IMR-90 (cell line): ENCODE results near the gene CTBP2. TPM values are rescaled to one million over a fixed set of nuclear protein-coding genes. Genes with fewer than 3 reads are reported as not detected.

ENCODE experiments used
- ATAC-seq: fragments of 200-7000 bp; cut with Tn5 transposase; 2 replicates; pipeline ENCODE4 v1.9.1; 2020; ENCODE audit warnings: low read depth, mild to moderate bottlenecking, moderate library complexity
- BruUV-seq: library from RNA; stranded (reverse); fragments of 400-500 nt; replicated peaks from 2 replicates; lab custom pipeline; 2021; lab: Mats Ljungman, UMichigan
- CTCF ChIA-PET: fragments of 300-600 bp; formaldehyde crosslinking; extraction: SDS; loops from one replicate; lab custom pipeline; 2021; ENCODE audit warnings: antibody characterized with exemption; lab: Yijun Ruan, JAX
- POLR2A ChIA-PET: fragments of 300-600 bp; sonication (Branson Sonifier 250); formaldehyde crosslinking; loops from one replicate; lab custom pipeline; 2022; ENCODE audit warnings: antibody characterized with exemption; ENCODE audit not compliant: unreplicated experiment; lab: Charles Lee
- DNase-seq: peaks from one replicate; pipeline ENCODE4 v3.0.0; 2013
- H2AFZ ChIP-seq: replicated peaks from 2 replicates; pipeline ENCODE3; 2013; ENCODE audit warnings: low read length, mild to moderate bottlenecking; ENCODE audit not compliant: poor library complexity
- H2AK5ac ChIP-seq: 2 replicates; pipeline ENCODE4 v1.6.1; 2013; ENCODE audit warnings: low read depth, low read length, inconsistent platforms
- H2AK9ac ChIP-seq: replicated peaks from 2 replicates; pipeline ENCODE3; 2013; ENCODE audit warnings: mild to moderate bottlenecking, low read depth, low read length, moderate library complexity; ENCODE audit not compliant: poor library complexity
- H2BK120ac ChIP-seq: 2 replicates; pipeline ENCODE4 v1.6.1; 2013; ENCODE audit warnings: low read depth, low read length, inconsistent platforms
- H2BK15ac ChIP-seq: 3 replicates; pipeline ENCODE4 v1.6.1; 2013; ENCODE audit warnings: low read depth, low read length, inconsistent platforms
- H2BK20ac ChIP-seq: 2 replicates; pipeline ENCODE4 v1.6.1; 2013; ENCODE audit warnings: low read depth, mild to moderate bottlenecking, inconsistent platforms, low read length, moderate library complexity
- H2BK5ac ChIP-seq: 2 replicates; pipeline ENCODE4 v1.6.1; 2013; ENCODE audit warnings: mild to moderate bottlenecking, low read depth, low read length, inconsistent platforms; ENCODE audit not compliant: poor library complexity, severe bottlenecking
- H3K14ac ChIP-seq: replicated peaks from 2 replicates; pipeline ENCODE4 v1.6.1; 2013; ENCODE audit warnings: low read depth, low read length, inconsistent platforms
- H3K18ac ChIP-seq: 2 replicates; pipeline ENCODE4 v1.6.1; 2013; ENCODE audit warnings: low read depth, low read length, control low read depth
- H3K23ac ChIP-seq: 2 replicates; pipeline ENCODE4 v1.6.1; 2013; ENCODE audit warnings: low read depth, low read length, inconsistent platforms
- H3K27ac ChIP-seq: 2 replicates; pipeline ENCODE4 v1.5.1; 2013; ENCODE audit warnings: mild to moderate bottlenecking, control low read depth, low read length; ENCODE audit not compliant: insufficient read depth
- H3K27me3 ChIP-seq: 2 replicates; pipeline ENCODE4 v1.6.1; 2013; ENCODE audit warnings: low read length; ENCODE audit not compliant: control insufficient read depth, insufficient read depth
- H3K36me3 ChIP-seq: 2 replicates; pipeline ENCODE4 v1.6.1; 2013; ENCODE audit warnings: low read length, mixed read lengths; ENCODE audit not compliant: control insufficient read depth, insufficient read depth
- H3K4ac ChIP-seq: 2 replicates; pipeline ENCODE4 v1.6.1; 2013; ENCODE audit warnings: low read depth, low read length, inconsistent platforms
- H3K4me1 ChIP-seq: 2 replicates; pipeline ENCODE4 v1.6.1; 2013; ENCODE audit warnings: low read length, mixed read lengths; ENCODE audit not compliant: control insufficient read depth, insufficient read depth
- H3K4me2 ChIP-seq: 2 replicates; pipeline ENCODE4 v1.6.1; 2013; ENCODE audit warnings: low read depth, mild to moderate bottlenecking, control low read depth, low read length, moderate library complexity
- H3K4me3 ChIP-seq: 2 replicates; pipeline ENCODE4 v1.5.1; 2013; ENCODE audit warnings: low read depth, mild to moderate bottlenecking, control low read depth, low read length, moderate library complexity; ENCODE audit not compliant: insufficient read depth
- H3K56ac ChIP-seq: 2 replicates; pipeline ENCODE4 v1.6.1; 2013; ENCODE audit warnings: low read length, inconsistent platforms; ENCODE audit not compliant: insufficient read depth; ENCODE audit errors: extremely low read depth
- H3K79me1 ChIP-seq, 2 experiments: 2 replicates each; pipeline ENCODE4 v1.6.1; 2013; ENCODE audit warnings: low read length in 2 of 2, inconsistent platforms in 1 of 2, low read depth in 1 of 2
- H3K9ac ChIP-seq: 2 replicates; pipeline ENCODE4 v1.6.1; 2013; ENCODE audit warnings: low read depth, low read length, control low read depth
- H3K9me1 ChIP-seq: 2 replicates; pipeline ENCODE4 v1.6.1; 2013; ENCODE audit warnings: low read length, inconsistent platforms; ENCODE audit not compliant: insufficient read depth
- H3K9me3 ChIP-seq: 2 replicates; pipeline ENCODE4 v1.6.1; 2013; ENCODE audit warnings: low read length; ENCODE audit not compliant: control insufficient read depth, insufficient read depth
- H4K20me1 ChIP-seq: 2 replicates; pipeline ENCODE4 v1.6.1; 2013; ENCODE audit warnings: low read length, inconsistent platforms; ENCODE audit not compliant: insufficient read depth
- H4K5ac ChIP-seq: 2 replicates; pipeline ENCODE4 v1.6.1; 2013; ENCODE audit warnings: mild to moderate bottlenecking, low read depth, low read length, control low read depth
- H4K8ac ChIP-seq, 2 experiments: 2 replicates each; pipeline ENCODE4 v1.6.1; 2013; ENCODE audit warnings: low read depth in 2 of 2, low read length in 2 of 2, control low read depth in 1 of 2, inconsistent platforms in 1 of 2
- H4K91ac ChIP-seq: 2 replicates; pipeline ENCODE4 v1.6.1; 2013; ENCODE audit warnings: low read depth, low read length, inconsistent platforms; ENCODE audit not compliant: insufficient read depth
- FOS ChIP-seq: fragments of 150-350 bp; IDR thresholded peaks from 2 replicates; pipeline ENCODE4 v1.6.1; 2016; ENCODE audit warnings: low read depth, low read length
- MAFK ChIP-seq: IDR thresholded peaks from 2 replicates; pipeline ENCODE4 v1.6.1; 2012; ENCODE audit warnings: low read depth, low read length, improper control_type of control experiment
- MAZ ChIP-seq: IDR thresholded peaks from 2 replicates; pipeline ENCODE4 v1.6.1; 2012; ENCODE audit warnings: low read depth, mild to moderate bottlenecking, low read length, improper control_type of control experiment, moderate library complexity, borderline replicate concordance
- MXI1 ChIP-seq: IDR thresholded peaks from 2 replicates; pipeline ENCODE4 v1.6.1; 2012; ENCODE audit warnings: low read depth, mild to moderate bottlenecking, low read length, moderate library complexity, borderline replicate concordance
- NFE2L2 ChIP-seq: fragments of 150-350 bp; IDR thresholded peaks from 2 replicates; pipeline ENCODE4 v1.6.1; 2016; ENCODE audit warnings: low read depth, mild to moderate bottlenecking, low read length
- RFX5 ChIP-seq: IDR thresholded peaks from 2 replicates; pipeline ENCODE4 v1.8.0; 2012; ENCODE audit warnings: low read depth, mild to moderate bottlenecking, low read length, moderate library complexity
- SMC3 ChIP-seq: fragments of 150-350 bp; IDR thresholded peaks from 2 replicates; pipeline ENCODE4 v1.6.1; 2016; ENCODE audit warnings: low read depth, mild to moderate bottlenecking, antibody characterized with exemption, low read length, moderate library complexity
- WGBS, 2 experiments: methylation state at CpG; one replicate each; pipeline versions ENCODE4 v1.1.5 to v1.1.7; 2013; ENCODE audit warnings: missing lambda C conversion rate in 2 of 2; ENCODE audit not compliant: insufficient read length in 1 of 2; ENCODE audit errors: extremely low coverage in 2 of 2; 5-methylcytosine and 5-hydroxymethylcytosine counted together
- dilution Hi-C: fragments of 300-500 bp; cut with HindIII; formaldehyde crosslinking; loops from one replicate; pipeline ENCODE4 v1.14.3; 2018; ENCODE audit warnings: low sequenced_read_pairs; ENCODE audit not compliant: unreplicated experiment
- in situ Hi-C: fragments of 300-500 bp; cut with MboI; formaldehyde crosslinking; loops from 3 replicates; pipeline ENCODE4 v1.14.3; 2019; ENCODE audit warnings: low sequenced_read_pairs, inconsistent platforms, mixed read lengths
- intact Hi-C: fragments of 100-400 bp; cut with micrococcal nuclease; formaldehyde crosslinking; loops from 2 replicates; pipeline ENCODE4 v1.10.0; 2022
- polyA plus RNA-seq, 3 experiments: library from polyadenylated mRNA; depleted of rRNA; stranded (reverse); fragments of >200 nt; gene quantifications; 2 replicates each; pipeline ENCODE4 v1.2.3, GENCODE V29; 2012; ENCODE audit warnings: low replicate concordance in 1 of 3
- total RNA-seq: library from RNA; depleted of rRNA; stranded (reverse); fragments of >200 nt; gene quantifications from 2 replicates; pipeline ENCODE4 v1.2.3, GENCODE V29; 2012
- TF ChIP-seq, protein P1 (sequence below): conservative IDR thresholded peaks from 2 replicates; pipeline ENCODE4 v1.5.1; 2012; ENCODE audit warnings: mild to moderate bottlenecking, low read depth, low read length, improper control_type of control experiment
- TF ChIP-seq, protein P2 (sequence below): fragments of 150-350 bp; IDR thresholded peaks from 2 replicates; pipeline ENCODE4 v1.6.1; 2017; ENCODE audit warnings: mild to moderate bottlenecking, antibody characterized with exemption, low read length, low read depth

CTBP2 gene
- total and polyA plus RNA-seq, 2 of the 4 experiments (the other 2 are of a cell fraction): 81.0 to 86.6 TPM

DNA sequence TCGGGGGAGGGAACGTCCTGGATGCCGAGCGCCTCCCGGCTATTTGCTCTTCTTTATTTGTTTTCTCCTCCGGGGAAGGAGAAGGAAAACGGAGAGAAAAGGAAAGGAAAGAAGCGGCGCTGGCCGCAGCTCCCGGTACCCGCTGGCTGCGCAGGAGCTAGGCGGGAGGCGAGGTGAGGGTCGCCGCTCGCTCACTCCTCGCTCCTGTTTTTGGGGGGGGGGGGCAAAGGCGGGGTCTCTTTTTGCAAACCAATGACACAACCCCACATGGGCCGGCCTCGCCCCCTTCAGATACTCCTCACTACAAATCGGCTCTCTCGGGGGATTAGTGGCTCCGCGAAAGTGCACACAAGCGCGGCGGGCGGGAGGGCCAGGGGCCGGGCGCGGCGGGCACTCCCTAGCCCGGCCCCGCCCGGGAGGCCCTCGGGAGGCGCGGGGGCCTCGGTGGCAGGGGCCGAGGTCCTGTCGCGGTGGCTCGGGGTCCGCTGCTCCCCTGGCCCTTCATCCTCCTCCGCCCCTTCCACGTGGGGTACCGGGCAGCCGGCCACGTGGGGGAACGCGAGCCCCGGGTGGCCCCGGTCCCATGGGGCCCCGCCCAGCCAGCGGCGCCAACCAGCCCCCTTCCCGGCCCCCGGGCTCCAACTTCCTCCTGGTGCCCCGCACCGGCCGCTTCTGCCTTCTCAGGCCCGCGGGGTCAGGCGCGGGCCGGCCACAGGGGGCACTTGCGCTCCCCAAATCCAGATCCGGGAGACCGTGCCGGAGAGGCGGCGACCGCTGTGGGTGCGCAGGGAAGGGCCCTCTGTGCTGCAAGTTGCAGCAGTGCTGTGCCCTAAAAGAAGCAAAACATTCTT lies 718 bp upstream of the CTBP2 start (continued):
- TF ChIP-seq, protein P1, sequence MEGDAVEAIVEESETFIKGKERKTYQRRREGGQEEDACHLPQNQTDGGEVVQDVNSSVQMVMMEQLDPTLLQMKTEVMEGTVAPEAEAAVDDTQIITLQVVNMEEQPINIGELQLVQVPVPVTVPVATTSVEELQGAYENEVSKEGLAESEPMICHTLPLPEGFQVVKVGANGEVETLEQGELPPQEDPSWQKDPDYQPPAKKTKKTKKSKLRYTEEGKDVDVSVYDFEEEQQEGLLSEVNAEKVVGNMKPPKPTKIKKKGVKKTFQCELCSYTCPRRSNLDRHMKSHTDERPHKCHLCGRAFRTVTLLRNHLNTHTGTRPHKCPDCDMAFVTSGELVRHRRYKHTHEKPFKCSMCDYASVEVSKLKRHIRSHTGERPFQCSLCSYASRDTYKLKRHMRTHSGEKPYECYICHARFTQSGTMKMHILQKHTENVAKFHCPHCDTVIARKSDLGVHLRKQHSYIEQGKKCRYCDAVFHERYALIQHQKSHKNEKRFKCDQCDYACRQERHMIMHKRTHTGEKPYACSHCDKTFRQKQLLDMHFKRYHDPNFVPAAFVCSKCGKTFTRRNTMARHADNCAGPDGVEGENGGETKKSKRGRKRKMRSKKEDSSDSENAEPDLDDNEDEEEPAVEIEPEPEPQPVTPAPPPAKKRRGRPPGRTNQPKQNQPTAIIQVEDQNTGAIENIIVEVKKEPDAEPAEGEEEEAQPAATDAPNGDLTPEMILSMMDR: peak; percentile 47

DNA sequence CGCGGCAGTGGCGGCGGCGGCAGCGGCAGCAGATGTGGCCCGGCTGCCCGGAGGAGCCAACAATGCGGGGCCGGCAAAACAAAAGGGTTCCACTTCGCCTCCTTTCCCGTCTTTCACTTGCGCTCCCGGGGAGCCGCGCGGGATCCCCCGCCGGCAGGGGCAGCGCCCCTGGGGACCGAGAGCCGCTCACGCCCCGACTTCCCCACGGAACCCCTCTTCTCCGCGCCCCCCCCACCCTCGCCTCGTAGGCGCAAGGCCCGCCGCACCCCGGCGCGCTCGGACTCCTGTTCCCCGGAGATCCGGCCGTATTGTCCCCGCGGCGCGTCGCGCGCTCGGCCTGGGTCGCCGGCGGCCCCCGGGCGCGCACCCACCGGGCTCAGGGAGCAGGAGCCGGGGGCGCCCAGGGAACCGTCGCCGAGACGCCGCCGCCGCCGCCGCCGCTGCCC lies 854 bp downstream of the CTBP2 start:
- H3K27ac ChIP-seq: peak overlapping the region; percentile 82
- DNase-seq: no peak
- no peak overlapping the region for H3K18ac ChIP-seq
- H3K4me2 ChIP-seq: no peak overlapping the region
- H3K4ac ChIP-seq: 0 out of 2 replicates have a peak overlapping the region, but pooled peaks have one; percentile 4
- H3K79me1 ChIP-seq: peaks cover 0 to 7% of the 10 kb centered on the region in 2 experiments
- peaks cover 39% of the 10 kb centered on the region for H4K20me1 ChIP-seq
- H2AFZ ChIP-seq: peak overlapping the region; percentile 76
- ATAC-seq: no peak
- H3K14ac ChIP-seq: no peak overlapping the region
- H4K91ac ChIP-seq: no peak overlapping the region
- H3K23ac ChIP-seq: no peak overlapping the region
- 0% methylated on average over 2 of the region's 66 CpGs; no CpG with 5 or more reads in 1 of the 2 experiments for WGBS, 2 experiments
- peak overlapping the region; percentile 93 for H3K4me3 ChIP-seq
- no peaks in the 10 kb centered on the region for H3K9me3 ChIP-seq
- BruUV-seq: no TSS peak
- no peak overlapping the region for H2BK15ac ChIP-seq
- H3K9ac ChIP-seq: peak overlapping the region; percentile 74
- H2AK5ac ChIP-seq: no peak overlapping the region
- in situ Hi-C loops (loop anchor here (10.0 kb wide), 1 partner anchor 105 kb away; no protein-coding TSS in a partner anchor), dilution Hi-C loops (no loop called here), intact Hi-C loops (loop anchor here (1.0 to 5.0 kb wide), 3 partner anchors 162 to 559 kb away; no protein-coding TSS in a partner anchor)
- no peaks in the 10 kb centered on the region for H3K36me3 ChIP-seq
- H2BK20ac ChIP-seq: no peak overlapping the region
- peak overlapping the region; percentile 17 for H2AK9ac ChIP-seq
- CTCF ChIA-PET: no interaction called here
- H3K9me1 ChIP-seq: peaks cover 8% of the 10 kb centered on the region
- H3K56ac ChIP-seq: no peak overlapping the region
- H2BK120ac ChIP-seq: no peak overlapping the region
- POLR2A ChIA-PET: no interaction called here
- peak overlapping the region; percentile 67 for H2BK5ac ChIP-seq
- peaks cover 15% of the 10 kb centered on the region for H3K4me1 ChIP-seq
- no peak overlapping the region for H4K8ac ChIP-seq
- no peaks in the 10 kb centered on the region for H3K27me3 ChIP-seq
- H4K5ac ChIP-seq: no peak overlapping the region
- TF ChIP-seq NFE2L2 (no peak), SMC3 (no peak), RFX5 (no peak), MXI1 (no peak), MAFK (no peak), FOS (no peak), MAZ (no peak)
- TF ChIP-seq, protein P1: no peak
- TF ChIP-seq, protein P2, sequence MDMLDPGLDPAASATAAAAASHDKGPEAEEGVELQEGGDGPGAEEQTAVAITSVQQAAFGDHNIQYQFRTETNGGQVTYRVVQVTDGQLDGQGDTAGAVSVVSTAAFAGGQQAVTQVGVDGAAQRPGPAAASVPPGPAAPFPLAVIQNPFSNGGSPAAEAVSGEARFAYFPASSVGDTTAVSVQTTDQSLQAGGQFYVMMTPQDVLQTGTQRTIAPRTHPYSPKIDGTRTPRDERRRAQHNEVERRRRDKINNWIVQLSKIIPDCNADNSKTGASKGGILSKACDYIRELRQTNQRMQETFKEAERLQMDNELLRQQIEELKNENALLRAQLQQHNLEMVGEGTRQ: no peak
